H1 (cell line): Measurements from ENCODE around the gene IFNA17. TPM values are rescaled to one million over a fixed set of nuclear protein-coding genes. Genes with fewer than 3 reads are reported as not detected.

ENCODE experiments used
- CTCF ChIP-seq, 3 experiments: IDR thresholded peaks; 1 replicate in 2 of 3; 2 replicates in 1 of 3; pipeline versions ENCODE4 v1.5.1 to v1.6.1; 2011; ENCODE audit warnings: low read length in 3 of 3, mild to moderate bottlenecking in 3 of 3, inconsistent platforms in 2 of 3, low read depth in 1 of 3, moderate library complexity in 1 of 3; ENCODE audit not compliant: insufficient read depth in 1 of 3; ENCODE audit errors: control extremely low read depth in 1 of 3
- EZH2 ChIP-seq: fragments of 200-600 bp; sonication (generic); IDR thresholded peaks from 2 replicates; pipeline ENCODE4 v1.7.1; 2012; ENCODE audit warnings: low read depth, mild to moderate bottlenecking, moderate library complexity, low read length, inconsistent platforms; ENCODE audit not compliant: severe bottlenecking
- HDAC2 ChIP-seq, 2 experiments: fragments of 300-600 bp in 1 of 2; sonication (generic) in 1 of 2; IDR thresholded peaks; 2 replicates each; pipeline ENCODE4 v1.6.1; 2011 to 2012; ENCODE audit warnings: low read depth in 2 of 2, low read length in 2 of 2, mild to moderate bottlenecking in 2 of 2, moderate library complexity in 2 of 2, borderline replicate concordance in 1 of 2, inconsistent platforms in 1 of 2
- HDAC6 ChIP-seq: IDR thresholded peaks from one replicate; pipeline ENCODE4 v1.7.1; 2012; ENCODE audit warnings: low read depth, mild to moderate bottlenecking, inconsistent platforms, low read length, moderate library complexity
- KDM5A ChIP-seq: fragments of 200-600 bp; IDR thresholded peaks from 2 replicates; pipeline ENCODE4 v1.7.1; 2012; ENCODE audit warnings: mild to moderate bottlenecking, low read length, inconsistent platforms, mixed read lengths
- MAFK ChIP-seq: IDR thresholded peaks from 2 replicates; pipeline ENCODE4 v1.6.1; 2012; ENCODE audit warnings: low read depth, mild to moderate bottlenecking, improper control_type of control experiment, low read length
- SUZ12 ChIP-seq: fragments of 200-600 bp; sonication (generic); IDR thresholded peaks from 2 replicates; pipeline ENCODE4 v1.6.1; 2012; ENCODE audit warnings: mild to moderate bottlenecking, inconsistent platforms, low read length, moderate library complexity, mixed read lengths
- TCF12 ChIP-seq: IDR thresholded peaks from 2 replicates; pipeline ENCODE4 v1.6.1; 2011; ENCODE audit warnings: low read depth, mild to moderate bottlenecking, low read length
- polyA plus RNA-seq, 7 experiments: library from polyadenylated mRNA; depleted of rRNA in 3 of 7; stranded (reverse) in 5 of 7; unstranded in 2 of 7; fragments of >200 nt in 5 of 7; fragments of 200-250 nt in 2 of 7; gene quantifications; 1 replicate in 5 of 7; 2 replicates in 1 of 7; 4 replicates in 1 of 7; pipeline versions ENCODE4 v1.2.1 to v1.2.3, GENCODE V29; 2011 to 2013; ENCODE audit warnings: missing spikeins in 2 of 7, mixed read lengths in 2 of 7
- total RNA-seq: library from RNA; stranded (reverse); fragmentation: NEBNext Ultra II Directional; extraction: Animal tissue kit (Norgen Biotek cat#: 25700); gene quantifications from 2 replicates; pipeline ENCODE4 v1.2.1, GENCODE V29; 2021

IFNA17 gene
- total and polyA plus RNA-seq, 2 of the 8 experiments (the other 6 are each of a cell fraction or from before 2014, with no cell fraction given), result not detected

- TF ChIP-seq TCF12 (no peak), HDAC2 (IDR thresholded peaks at IDR 0.05; ENCODE audit: borderline replicate concordance in 1 of 2, low read depth in 2 of 2, low read length in 2 of 2) (no peak), HDAC6 (no peak), SUZ12 (no peak), CTCF (IDR thresholded peaks at IDR 0.05; ENCODE audit: control extremely low read depth in 1 of 3, insufficient read depth in 1 of 3, low read depth in 1 of 3, low read length in 3 of 3) (no peak), EZH2 (no peak), KDM5A (no peak), MAFK (no peak)
- TF ChIP-seq, all 59 proteins: peak for 0
Measured at GRCh38 chr9:21251638-21252037, 23.6 kb upstream of the IFNA17 start (continued).
